SK-N-MC (cell line): ENCODE results near the gene OLIG2.

ENCODE experiments used
- DNase-seq: peaks from one replicate; pipeline ENCODE4 v3.0.0-alpha.2; 2011; ENCODE audit warnings: low read depth, low spot score
- H3K27ac ChIP-seq: fragments of 200-600 bp; sonication (generic); 2 replicates; pipeline ENCODE4 v1.5.1; 2016; ENCODE audit warnings: mixed run types
- H3K36me3 ChIP-seq: fragments of 200-600 bp; sonication (generic); 2 replicates; pipeline ENCODE4 v1.6.1; 2017; ENCODE audit warnings: antibody characterized with exemption, low read length, mixed read lengths; ENCODE audit not compliant: insufficient read depth
- H3K4me3 ChIP-seq: fragments of 200-600 bp; sonication (generic); 2 replicates; pipeline ENCODE4 v1.5.1; 2016
- H3K9ac ChIP-seq: fragments of 200-600 bp; sonication (generic); 2 replicates; pipeline ENCODE4 v1.8.0; 2017; ENCODE audit warnings: mixed run types, mixed read lengths; ENCODE audit not compliant: insufficient read length
- H3K9me3 ChIP-seq: fragments of 200-600 bp; sonication (generic); 2 replicates; pipeline ENCODE4 v1.6.1; 2017; ENCODE audit warnings: low read depth, mild to moderate bottlenecking, antibody characterized with exemption, low read length, moderate library complexity, mixed read lengths
- EZH2 ChIP-seq: fragments of 200-600 bp; sonication (generic); IDR thresholded peaks from one replicate; pipeline ENCODE4 v1.6.1; 2017; ENCODE audit warnings: antibody characterized with exemption
- FOXP2 ChIP-seq: optimal IDR thresholded peaks from 2 replicates; pipeline ENCODE3; 2011; ENCODE audit warnings: mild to moderate bottlenecking, moderate library complexity; ENCODE audit not compliant: insufficient read depth; ENCODE audit errors: extremely low read length, control extremely low read depth
- POLR2AphosphoS5 ChIP-seq: IDR thresholded peaks from 2 replicates; pipeline ENCODE4 v1.6.1; 2012; ENCODE audit warnings: mild to moderate bottlenecking, low read depth, low read length, borderline replicate concordance

Gene OLIG2

GRCh38 chr21:32993894-32994293 lies 31.8 kb upstream of the OLIG2 start:
- TF ChIP-seq POLR2AphosphoS5 (no peak), EZH2 (no peak), FOXP2 (no peak)
- DNase-seq: no peak
- Histone ChIP-seq H3K36me3 (no peaks in the 10 kb centered on the region), H3K4me3 (no peak overlapping the region), H3K9me3 (no peaks in the 10 kb centered on the region), H3K9ac (no peak overlapping the region), H3K27ac (no peak overlapping the region)

GRCh38 chr21:32994305-32994704 lies 31.4 kb upstream of the OLIG2 start:
- DNase-seq: no peak
- Histone ChIP-seq H3K9ac (no peak overlapping the region), H3K9me3 (no peaks in the 10 kb centered on the region), H3K27ac (no peak overlapping the region), H3K36me3 (no peaks in the 10 kb centered on the region), H3K4me3 (no peak overlapping the region)
- TF ChIP-seq POLR2AphosphoS5 (no peak), FOXP2 (no peak), EZH2 (no peak)

- DNase-seq: no peak
- no peak overlapping the region for H3K27ac ChIP-seq
- TF ChIP-seq EZH2 (no peak), FOXP2 (no peak), POLR2AphosphoS5 (no peak)
These were observed 18.0 kb upstream of the OLIG2 start for GRCh38 chr21:33007747-33008146.

GRCh38 chr21:33008333-33009051 lies 17.2 kb upstream of the OLIG2 start:
- DNase-seq: no peak
- TF ChIP-seq POLR2AphosphoS5 (no peak), FOXP2 (no peak), EZH2 (no peak)
- no peak overlapping the region for H3K27ac ChIP-seq

More at GRCh38 chr21:33007747-33008146, 18.0 kb upstream of the OLIG2 start:
- Histone ChIP-seq H3K4me3 (no peak overlapping the region), H3K36me3 (no peaks in the 10 kb centered on the region), H3K9me3 (no peaks in the 10 kb centered on the region), H3K9ac (no peak overlapping the region)

GRCh38 chr21:33010931-33011330 lies 14.8 kb upstream of the OLIG2 start:
- TF ChIP-seq POLR2AphosphoS5 (no peak), EZH2 (no peak), FOXP2 (no peak)
- Histone ChIP-seq H3K36me3 (no peaks in the 10 kb centered on the region), H3K9ac (no peak overlapping the region), H3K9me3 (no peaks in the 10 kb centered on the region), H3K4me3 (no peak overlapping the region), H3K27ac (no peak overlapping the region)
- DNase-seq: no peak

More at GRCh38 chr21:33008333-33009051, 17.2 kb upstream of the OLIG2 start:
- Histone ChIP-seq H3K9me3 (no peaks in the 10 kb centered on the region), H3K9ac (no peak overlapping the region), H3K36me3 (no peaks in the 10 kb centered on the region), H3K4me3 (no peak overlapping the region)

- no peaks in the 10 kb centered on the region for H3K36me3 ChIP-seq
- TF ChIP-seq POLR2AphosphoS5 (no peak), EZH2 (no peak), FOXP2 (no peak)
- no peak for DNase-seq
- no peak overlapping the region for H3K9ac ChIP-seq
- no peak overlapping the region for H3K27ac ChIP-seq
- no peak overlapping the region for H3K4me3 ChIP-seq
- H3K9me3 ChIP-seq: no peaks in the 10 kb centered on the region
These were observed 14.3 kb upstream of the OLIG2 start for GRCh38 chr21:33011462-33011861.

GRCh38 chr21:33013626-33014025 lies 12.1 kb upstream of the OLIG2 start:
- H3K4me3 ChIP-seq: no peak overlapping the region
- TF ChIP-seq EZH2 (no peak), POLR2AphosphoS5 (no peak), FOXP2 (no peak)
- H3K9me3 ChIP-seq: no peaks in the 10 kb centered on the region
- no peak overlapping the region for H3K27ac ChIP-seq
- no peak for DNase-seq
- no peaks in the 10 kb centered on the region for H3K36me3 ChIP-seq
- H3K9ac ChIP-seq: no peak overlapping the region

- H3K36me3 ChIP-seq: no peaks in the 10 kb centered on the region
- H3K9me3 ChIP-seq: no peaks in the 10 kb centered on the region
- TF ChIP-seq EZH2 (no peak), FOXP2 (no peak), POLR2AphosphoS5 (no peak)
These were observed 11.4 kb upstream of the OLIG2 start for GRCh38 chr21:33014331-33014730.

GRCh38 chr21:33015096-33015495 lies 10.6 kb upstream of the OLIG2 start:
- Histone ChIP-seq H3K9me3 (no peaks in the 10 kb centered on the region), H3K27ac (no peak overlapping the region), H3K4me3 (no peak overlapping the region), H3K36me3 (no peaks in the 10 kb centered on the region), H3K9ac (no peak overlapping the region)
- DNase-seq: no peak
- no peak for TF ChIP-seq POLR2AphosphoS5
- TF ChIP-seq EZH2: no peak
- no peak for TF ChIP-seq FOXP2

More at GRCh38 chr21:33014331-33014730, 11.4 kb upstream of the OLIG2 start:
- H3K27ac ChIP-seq: no peak overlapping the region
- no peak overlapping the region for H3K9ac ChIP-seq
- no peak for DNase-seq
- no peak overlapping the region for H3K4me3 ChIP-seq
